Measurements from ENCODE around the gene IL1RL2.

IL1RL2 gene

GRCh38 chr2:102184568-102184967 lies 2.3 kb upstream of the IL1RL2 start:
- TF ChIP-seq PATZ1 (CRISPR knock-in tag; IDR thresholded peaks at IDR 0.05; ENCODE audit: borderline replicate concordance) (no peak), TOX (CRISPR knock-in tag; IDR thresholded peaks at IDR 0.05; ENCODE audit: borderline replicate concordance) (no peak), POU6F1 (CRISPR knock-in tag; IDR thresholded peaks at IDR 0.05; ENCODE audit: borderline replicate concordance, low read depth) (no peak), BACH2 (CRISPR knock-in tag; IDR thresholded peaks at IDR 0.05; ENCODE audit: borderline replicate concordance) (no peak), ISL1 (CRISPR knock-in tag; IDR thresholded peaks at IDR 0.05) (no peak), RARB (CRISPR knock-in tag; IDR thresholded peaks at IDR 0.05) (no peak), ZC3H10 (CRISPR knock-in tag; IDR thresholded peaks at IDR 0.05) (no peak), ARNTL (CRISPR knock-in tag; IDR thresholded peaks at IDR 0.05; ENCODE audit: borderline replicate concordance, low read depth) (no peak), TSHZ2 (CRISPR knock-in tag; IDR thresholded peaks at IDR 0.05) (no peak), SNAI2 (CRISPR knock-in tag; IDR thresholded peaks at IDR 0.05) (no peak), ZFP3 (CRISPR knock-in tag; IDR thresholded peaks at IDR 0.05) (no peak), ESRRG (CRISPR knock-in tag; IDR thresholded peaks at IDR 0.05) (no peak), ZNF8 (CRISPR knock-in tag; IDR thresholded peaks at IDR 0.05) (no peak)
- no peak for ATAC-seq

GRCh38 chr2:102185347-102185746 lies 1.5 kb upstream of the IL1RL2 start:
- no peak for TF ChIP-seq CREB5 (CRISPR knock-in tag; IDR thresholded peaks at IDR 0.05; ENCODE audit: low read depth)
- no peak for TF ChIP-seq ARNTL (CRISPR knock-in tag; IDR thresholded peaks at IDR 0.05; ENCODE audit: borderline replicate concordance, low read depth)
- TF ChIP-seq TSHZ2 (CRISPR knock-in tag; IDR thresholded peaks at IDR 0.05): no peak
- TF ChIP-seq PATZ1 (CRISPR knock-in tag; IDR thresholded peaks at IDR 0.05; ENCODE audit: borderline replicate concordance): no peak
- no peak for TF ChIP-seq CSRNP3 (CRISPR knock-in tag; IDR thresholded peaks at IDR 0.05)
- TF ChIP-seq PPARA (CRISPR knock-in tag; IDR thresholded peaks at IDR 0.05; ENCODE audit: borderline replicate concordance): no peak
- TF ChIP-seq ZFP3 (CRISPR knock-in tag; IDR thresholded peaks at IDR 0.05): no peak
- no peak for TF ChIP-seq ESRRG (CRISPR knock-in tag; IDR thresholded peaks at IDR 0.05)
- no peak for TF ChIP-seq CSDC2 (CRISPR knock-in tag; IDR thresholded peaks at IDR 0.05)
- TF ChIP-seq ZNF565 (CRISPR knock-in tag; conservative IDR thresholded peaks at IDR 0.05; ENCODE audit: low read depth): no peak
- no peak for TF ChIP-seq OSR1 (CRISPR knock-in tag; IDR thresholded peaks at IDR 0.05)
- ATAC-seq: peak; percentile 42; the same call in 1 of the 3 replicates

All from SK-N-SH treated with all-trans-retinoic acid at 6 μM for 48 hours (cell line).